ENCODE measurements around the gene FAM124A.

Gene FAM124A

GRCh38 chr13:51222037-51222685 is at the start of gene FAM124A:
Gene FAM124A, plus strand, starts transcription at chr13:51222398. Its CDS starts 104 bp downstream, at chr13:51222502.
- no peak for DNase-seq

GRCh38 chr13:51175021-51175420 is 47.2 kb upstream of the FAM124A start:
- no peak for DNase-seq

- no peak for DNase-seq
Observed at GRCh38 chr13:51175639-51176038, 46.6 kb upstream of the FAM124A start.

- DNase-seq = no peak
Observed at GRCh38 chr13:51177188-51177587, 45.0 kb upstream of the FAM124A start.

- no peak for DNase-seq
Observed at GRCh38 chr13:51178456-51179074, 43.6 kb upstream of the FAM124A start.

GRCh38 chr13:51179432-51179971 is 42.7 kb upstream of the FAM124A start:
- no peak for DNase-seq

GRCh38 chr13:51180853-51181511 is 41.2 kb upstream of the FAM124A start:
- no peak for DNase-seq

GRCh38 chr13:51181786-51182383 is 40.3 kb upstream of the FAM124A start:
- DNase-seq = no peak

- DNase-seq = no peak
Observed at GRCh38 chr13:51191743-51192142, 30.5 kb upstream of the FAM124A start.

GRCh38 chr13:51192348-51192747 is 29.9 kb upstream of the FAM124A start:
- DNase-seq = no peak

GRCh38 chr13:51193387-51193786 is 28.8 kb upstream of the FAM124A start:
- DNase-seq = no peak

- DNase-seq = no peak
Observed at GRCh38 chr13:51194942-51195341, 27.3 kb upstream of the FAM124A start.

- no peak for DNase-seq
Observed at GRCh38 chr13:51201886-51202285, 20.3 kb upstream of the FAM124A start.

GRCh38 chr13:51202477-51203046 is 19.6 kb upstream of the FAM124A start:
- DNase-seq = no peak

GRCh38 chr13:51206584-51206983 is 15.6 kb upstream of the FAM124A start:
- DNase-seq = no peak

- no peak for DNase-seq
Observed at GRCh38 chr13:51207881-51208280, 14.3 kb upstream of the FAM124A start.

- no peak for DNase-seq
Observed at GRCh38 chr13:51208716-51209115, 13.5 kb upstream of the FAM124A start.

GRCh38 chr13:51211910-51212309 is 10.3 kb upstream of the FAM124A start:
- no peak for DNase-seq

- DNase-seq = no peak
Observed at GRCh38 chr13:51212758-51213157, 9.4 kb upstream of the FAM124A start.

- no peak for DNase-seq
Observed at GRCh38 chr13:51213173-51213728, 8.9 kb upstream of the FAM124A start.

GRCh38 chr13:51218626-51219025 is 3.6 kb upstream of the FAM124A start:
- DNase-seq = no peak

- DNase-seq = no peak
Observed at GRCh38 chr13:51220706-51221105, 1.5 kb upstream of the FAM124A start.

- no peak for DNase-seq
Observed at GRCh38 chr13:51221108-51221507, 1.1 kb upstream of the FAM124A start.
